Mammary epithelial cell (primary cell): ENCODE measurements around the gene GPBP1L1.

Experiments
- EZH2 ChIP-seq: IDR thresholded peaks from 2 replicates; pipeline ENCODE4 v1.6.1; 2012; ENCODE audit warnings: low read length, inconsistent platforms, borderline replicate concordance
- TF ChIP-seq, protein P1 (sequence below), 2 donors: IDR thresholded peaks in 1 of 2; conservative IDR thresholded peaks in 1 of 2; 2 replicates each; pipeline ENCODE4 v1.5.1; 2011 to 2012; ENCODE audit warnings: inconsistent platforms in 2 of 2, low read length in 2 of 2, mild to moderate bottlenecking in 2 of 2, control low read depth in 1 of 2, low read depth in 1 of 2; ENCODE audit not compliant: insufficient read depth in 1 of 2; ENCODE audit errors: extremely low read depth in 1 of 2

GRCh38 chr1:45687754-45688740, 1.7 kb upstream of the GPBP1L1 start, which contains the start of gene TMEM69:
- TF ChIP-seq, protein P1, sequence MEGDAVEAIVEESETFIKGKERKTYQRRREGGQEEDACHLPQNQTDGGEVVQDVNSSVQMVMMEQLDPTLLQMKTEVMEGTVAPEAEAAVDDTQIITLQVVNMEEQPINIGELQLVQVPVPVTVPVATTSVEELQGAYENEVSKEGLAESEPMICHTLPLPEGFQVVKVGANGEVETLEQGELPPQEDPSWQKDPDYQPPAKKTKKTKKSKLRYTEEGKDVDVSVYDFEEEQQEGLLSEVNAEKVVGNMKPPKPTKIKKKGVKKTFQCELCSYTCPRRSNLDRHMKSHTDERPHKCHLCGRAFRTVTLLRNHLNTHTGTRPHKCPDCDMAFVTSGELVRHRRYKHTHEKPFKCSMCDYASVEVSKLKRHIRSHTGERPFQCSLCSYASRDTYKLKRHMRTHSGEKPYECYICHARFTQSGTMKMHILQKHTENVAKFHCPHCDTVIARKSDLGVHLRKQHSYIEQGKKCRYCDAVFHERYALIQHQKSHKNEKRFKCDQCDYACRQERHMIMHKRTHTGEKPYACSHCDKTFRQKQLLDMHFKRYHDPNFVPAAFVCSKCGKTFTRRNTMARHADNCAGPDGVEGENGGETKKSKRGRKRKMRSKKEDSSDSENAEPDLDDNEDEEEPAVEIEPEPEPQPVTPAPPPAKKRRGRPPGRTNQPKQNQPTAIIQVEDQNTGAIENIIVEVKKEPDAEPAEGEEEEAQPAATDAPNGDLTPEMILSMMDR (conservative IDR thresholded peaks at IDR 0.05 in 1 of 2, IDR thresholded peaks at IDR 0.05 in 1 of 2; ENCODE audit: extremely low read depth in 1 of 2, insufficient read depth in 1 of 2, low read depth in 1 of 2, low read length in 2 of 2): peak; percentile 18 to 22
- no peak for TF ChIP-seq EZH2
